H1 (cell line): ENCODE measurements around the gene GOSR1. TPM values are rescaled to one million over a fixed set of nuclear protein-coding genes. Genes with fewer than 3 reads are reported as not detected.

ENCODE experiments used
- SIRT6 ChIP-seq: IDR thresholded peaks from one replicate; pipeline ENCODE4 v1.7.1; 2012; ENCODE audit warnings: low read length, inconsistent platforms
- polyA plus RNA-seq, 7 experiments: library from polyadenylated mRNA; depleted of rRNA in 3 of 7; stranded (reverse) in 5 of 7; unstranded in 2 of 7; fragments of >200 nt in 5 of 7; fragments of 200-250 nt in 2 of 7; gene quantifications; 1 replicate in 5 of 7; 2 replicates in 1 of 7; 4 replicates in 1 of 7; pipeline versions ENCODE4 v1.2.1 to v1.2.3, GENCODE V29; 2011 to 2013; ENCODE audit warnings: missing spikeins in 2 of 7, mixed read lengths in 2 of 7
- total RNA-seq: library from RNA; stranded (reverse); fragmentation: NEBNext Ultra II Directional; extraction: Animal tissue kit (Norgen Biotek cat#: 25700); gene quantifications from 2 replicates; pipeline ENCODE4 v1.2.1, GENCODE V29; 2021

Gene GOSR1
- total and polyA plus RNA-seq, 2 of the 8 experiments (the other 6 are each of a cell fraction or from before 2014, with no cell fraction given) = 9.2 to 43.3 TPM

DNA sequence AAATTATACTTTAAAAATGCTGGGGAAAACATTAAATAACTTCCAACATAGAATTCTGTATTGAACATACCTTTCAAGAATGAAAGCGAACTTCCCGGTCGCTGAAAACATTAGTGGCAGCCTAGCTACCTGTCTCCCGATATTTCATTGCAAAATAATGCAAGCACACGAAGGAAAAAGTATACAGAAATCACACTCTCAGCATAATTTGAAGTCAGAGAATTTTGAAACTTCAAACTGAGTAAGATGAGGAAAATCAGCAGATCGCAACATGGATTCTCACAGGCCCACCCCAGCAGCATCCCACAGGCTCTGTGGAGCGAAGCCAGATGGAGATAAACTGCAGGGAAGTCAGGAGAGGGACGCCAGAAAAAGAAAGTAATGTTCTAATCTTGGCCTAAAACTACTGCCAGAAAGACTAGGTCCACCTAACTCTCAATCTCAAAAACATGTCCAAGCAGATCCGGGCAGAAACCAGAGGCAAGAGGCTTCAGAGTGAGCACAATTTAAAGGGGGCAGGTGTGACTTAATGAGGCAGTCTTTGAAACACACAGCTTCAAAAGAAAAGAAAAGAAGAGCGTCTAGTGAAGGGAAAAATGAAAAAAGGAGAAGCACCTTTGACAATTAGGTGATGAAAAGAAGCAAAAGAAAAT lies 4.8 kb upstream of the GOSR1 start (continued):
- no peak for TF ChIP-seq SIRT6
